HG02840 (cell line): Measurements from ENCODE around the gene CXXC5.

ENCODE experiments used
- ATAC-seq: cut with Tn5 transposase; IDR thresholded peaks from one replicate; pipeline ENCODE4 v1.9.1; 2021; ENCODE audit warnings: mild to moderate bottlenecking, moderate library complexity, moderate number of reproducible peaks; ENCODE audit not compliant: unreplicated experiment, low FRiP score

Gene CXXC5

DNA sequence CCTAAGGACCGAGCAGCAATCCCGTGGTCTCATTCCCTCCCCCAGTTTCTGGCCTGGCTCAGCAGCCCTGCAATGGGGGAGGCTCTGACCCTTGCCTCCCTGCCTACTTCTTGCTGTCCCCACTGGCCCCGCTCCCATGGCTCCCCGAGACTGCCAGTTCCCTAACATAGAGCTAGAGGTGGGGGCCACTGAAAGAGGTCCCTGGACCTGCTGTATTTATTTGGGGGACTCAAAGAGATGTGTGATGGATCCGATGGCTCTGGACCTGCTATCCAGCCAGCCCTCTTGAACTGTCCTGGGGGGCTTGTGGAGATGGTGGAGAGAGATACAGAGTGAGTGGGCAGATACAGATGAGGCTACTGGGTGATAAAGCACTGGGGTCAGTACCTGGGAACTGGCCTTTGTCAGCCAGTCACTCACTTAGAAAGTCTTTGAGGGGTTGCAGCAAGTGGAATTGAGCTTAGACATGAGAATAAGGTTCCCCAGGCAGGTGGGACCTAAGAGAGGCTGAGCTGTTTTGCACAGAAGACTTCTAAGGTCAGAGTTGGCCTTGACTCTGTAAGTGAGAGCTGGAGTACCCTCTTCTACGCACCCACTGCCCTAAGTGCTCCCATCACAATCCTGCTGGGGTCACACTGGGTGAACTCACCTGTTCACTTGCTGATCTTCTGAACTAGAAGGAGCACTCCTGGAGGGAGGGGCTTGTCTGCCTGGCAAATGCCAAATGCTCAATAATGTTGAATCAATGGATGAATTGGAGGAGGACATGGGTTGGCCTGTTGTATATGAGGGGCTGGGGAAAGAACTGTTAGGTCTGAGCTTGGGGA is 42.9 kb downstream of the CXXC5 start:
- ATAC-seq = no peak

DNA sequence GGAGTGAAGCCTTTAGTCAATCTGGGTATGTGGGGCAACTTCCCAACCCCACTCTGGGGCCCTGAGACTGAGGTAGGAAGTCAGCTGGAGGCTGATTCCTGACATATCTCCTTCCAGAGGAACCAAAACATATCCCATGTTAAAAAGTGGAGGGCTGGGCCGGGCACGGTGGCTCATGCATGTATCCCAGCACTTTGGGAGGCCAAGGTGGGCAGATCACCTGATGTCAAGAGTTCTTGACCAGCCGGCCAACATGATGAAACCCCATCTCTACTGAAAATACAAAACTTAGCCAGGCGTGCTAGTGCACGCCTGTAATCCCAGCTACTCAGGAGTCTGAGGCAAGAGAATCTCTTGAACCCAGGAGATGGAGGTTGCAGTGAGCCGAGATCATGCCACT is 44.0 kb downstream of the CXXC5 start:
- no peak for ATAC-seq

DNA sequence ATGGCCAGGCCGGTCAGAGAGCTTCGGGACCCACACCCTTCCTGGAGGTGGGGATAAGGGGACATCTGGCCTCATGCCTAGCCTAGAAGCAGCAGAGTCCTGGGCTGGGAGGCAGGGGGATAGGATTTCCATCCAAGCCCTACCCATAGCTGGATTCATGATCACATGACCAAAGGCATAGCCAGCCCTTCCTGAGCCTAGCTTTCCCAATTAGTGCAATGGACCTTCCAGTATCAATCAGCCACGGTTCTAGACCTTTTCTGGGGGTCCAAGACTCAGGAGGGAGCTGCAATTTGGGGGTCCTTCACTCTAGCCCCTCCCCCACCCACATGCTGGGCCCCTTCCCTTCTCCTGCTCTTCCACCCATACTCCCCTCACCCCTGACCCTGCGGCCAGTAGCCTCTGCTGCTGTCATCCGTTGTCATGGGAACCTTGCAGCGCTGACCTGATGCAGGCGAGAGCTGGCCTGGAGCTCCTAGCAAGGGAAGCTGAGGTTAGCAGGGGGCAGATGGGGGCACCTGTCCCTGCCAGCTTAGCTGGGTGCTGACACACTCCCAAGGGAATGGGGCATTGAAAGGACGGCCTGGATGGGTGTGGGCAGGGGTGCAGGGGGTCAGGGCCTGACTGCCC is 44.6 kb downstream of the CXXC5 start:
- ATAC-seq = no peak

DNA sequence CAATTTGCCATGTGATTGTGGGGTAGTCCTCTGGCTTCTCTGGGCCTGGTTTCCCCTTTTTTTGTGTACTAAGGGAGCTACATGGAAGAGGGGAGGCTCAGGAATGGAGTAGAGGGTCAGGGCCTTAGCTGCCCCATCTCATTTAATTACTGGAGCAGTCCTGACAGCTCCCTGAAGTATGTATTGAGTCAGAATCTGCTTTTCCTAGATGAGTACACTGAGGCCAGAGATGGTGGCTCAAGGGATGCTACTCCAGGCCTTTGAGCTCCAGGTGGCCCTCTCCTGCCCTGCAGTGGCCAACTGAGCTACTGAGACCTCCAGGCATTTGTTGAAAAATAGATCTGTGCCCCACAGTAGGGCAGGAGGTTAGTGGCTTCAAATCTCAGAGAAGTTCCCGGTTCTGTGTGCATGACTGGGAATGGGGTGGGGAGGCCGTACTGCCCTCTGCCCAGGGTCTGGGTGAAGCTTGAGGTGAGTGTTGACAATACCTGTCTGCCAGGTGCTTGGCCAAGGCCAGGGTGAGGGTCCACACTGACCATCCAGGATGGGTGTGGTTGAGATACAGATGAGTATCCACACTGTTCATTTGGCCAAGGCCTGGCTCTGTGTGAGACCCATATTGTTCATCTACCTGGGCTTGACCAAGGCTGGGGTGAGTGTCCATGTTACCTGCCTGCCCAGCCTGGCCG is 45.7 kb downstream of the CXXC5 start:
- no peak for ATAC-seq

DNA sequence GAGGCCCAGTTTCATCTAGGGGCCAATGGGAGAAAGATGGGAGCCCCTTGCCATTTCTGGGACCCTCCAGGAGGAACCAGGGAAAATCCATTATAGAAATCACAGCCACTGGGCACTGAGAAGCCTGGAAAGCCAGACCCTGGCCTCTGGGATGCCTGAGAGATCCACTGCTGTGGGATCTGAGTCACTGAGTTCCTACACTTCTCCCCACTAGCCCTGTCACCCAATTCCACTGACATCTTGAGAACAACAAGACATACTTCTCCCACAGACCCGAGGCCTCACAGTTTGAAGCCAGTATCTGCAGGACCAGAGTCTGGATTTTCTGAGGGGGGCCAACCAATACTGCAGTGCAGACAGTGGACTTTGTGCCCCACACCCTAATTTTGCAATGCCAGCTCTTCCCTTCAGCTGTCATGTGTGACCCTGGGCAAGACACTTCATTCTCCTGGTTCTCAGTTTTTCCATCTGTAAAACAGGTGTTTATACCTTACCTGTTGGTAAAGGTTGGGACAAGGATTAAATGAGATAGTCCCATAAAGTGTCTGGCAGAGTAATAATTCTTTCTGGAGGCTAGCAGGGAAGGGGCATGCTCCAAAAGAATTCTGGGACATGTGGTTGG is 46.5 kb downstream of the CXXC5 start:
- no peak for ATAC-seq

DNA sequence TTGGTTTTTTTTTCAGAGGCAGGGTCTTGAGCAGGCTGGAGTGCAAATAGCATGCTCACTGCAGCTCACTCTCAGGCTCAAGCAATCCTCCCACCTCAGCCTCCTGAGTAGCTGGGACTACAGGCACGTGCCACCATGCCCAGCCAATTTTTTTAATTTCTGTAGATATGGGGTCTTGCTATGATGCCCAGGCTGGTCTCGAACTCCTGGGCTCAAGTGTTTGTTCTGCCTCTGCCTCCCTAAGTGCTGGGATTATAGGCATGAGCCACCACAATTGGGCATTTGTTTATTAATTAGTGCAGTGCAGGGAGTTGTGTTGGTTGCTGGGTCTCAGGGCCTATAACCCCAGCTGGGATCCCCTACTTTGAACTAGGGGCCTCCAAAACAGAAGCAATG is 47.0 kb downstream of the CXXC5 start:
- ATAC-seq = no peak

DNA sequence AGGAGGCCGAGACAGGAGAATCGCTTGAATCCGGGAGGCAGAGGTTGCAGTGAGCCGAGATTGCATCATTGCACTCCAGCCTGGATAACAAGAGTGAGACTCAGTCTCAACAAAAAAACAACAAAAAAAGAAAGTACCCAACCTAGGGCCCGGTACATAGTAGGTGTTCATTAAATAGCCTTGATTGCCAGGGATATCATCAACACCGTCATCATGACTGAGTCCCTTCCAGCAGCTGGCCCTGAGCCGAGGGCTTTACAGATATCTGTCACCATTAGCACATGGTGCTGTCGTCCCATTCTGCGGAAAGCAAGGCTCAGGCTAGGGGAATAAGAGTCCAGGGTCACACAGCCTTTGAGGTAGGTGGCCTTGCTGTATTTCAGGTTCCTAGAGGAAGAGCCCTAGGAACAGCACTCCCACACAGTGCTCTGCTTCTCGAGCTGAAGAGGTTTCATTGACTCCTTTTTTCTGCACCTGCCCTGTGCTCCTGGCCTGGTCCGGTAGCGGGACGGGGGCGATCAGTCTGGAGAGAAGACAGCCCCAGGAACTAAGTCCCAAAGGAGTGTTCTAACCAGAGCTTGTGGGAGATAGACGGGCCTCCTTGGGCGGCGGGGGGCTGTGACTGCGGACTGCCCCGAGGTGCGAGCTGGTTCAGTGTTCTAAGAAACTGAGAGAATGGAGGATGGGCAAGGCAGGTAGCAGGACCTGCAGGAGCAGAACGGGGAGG is 48.2 kb downstream of the CXXC5 start:
- ATAC-seq = no peak

DNA sequence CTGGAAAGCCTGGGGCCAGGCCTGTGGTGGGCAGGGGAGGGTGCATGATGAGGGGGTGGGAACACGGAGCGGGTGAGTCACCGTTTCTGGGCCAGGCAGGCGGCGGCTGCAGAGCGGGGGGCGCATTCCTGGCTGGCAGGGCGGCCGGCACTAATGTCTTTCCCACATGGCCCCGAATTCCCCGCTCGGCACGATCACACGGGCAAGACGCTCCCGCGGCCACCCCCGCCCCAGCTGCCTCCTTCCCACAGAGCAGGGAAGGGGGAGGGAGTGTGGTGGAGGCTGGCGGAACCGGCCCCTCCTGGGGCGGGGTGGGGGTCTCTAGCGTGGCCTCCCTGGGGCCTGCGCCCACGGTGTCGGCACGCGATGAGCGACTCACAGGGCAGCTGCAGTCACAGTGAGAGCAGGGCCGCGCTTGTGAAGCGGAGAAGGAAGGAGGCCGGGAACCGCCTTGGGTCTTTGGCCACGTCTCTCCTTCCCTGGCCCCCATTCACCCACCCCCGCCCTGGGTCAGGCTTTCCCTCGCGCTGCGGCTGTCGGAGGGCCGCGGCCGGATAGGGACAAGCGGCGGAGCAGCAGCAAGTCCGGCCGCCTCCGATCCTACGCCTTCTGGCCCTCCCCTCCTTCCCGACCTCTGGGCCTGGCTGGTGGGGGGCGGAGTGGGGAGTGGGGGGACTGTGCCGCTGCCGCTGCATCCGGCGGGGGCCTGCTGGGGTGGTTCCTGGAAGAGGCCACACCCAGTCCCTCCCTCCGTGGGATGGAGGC is 48.9 kb downstream of the CXXC5 start:
- ATAC-seq = no peak

DNA sequence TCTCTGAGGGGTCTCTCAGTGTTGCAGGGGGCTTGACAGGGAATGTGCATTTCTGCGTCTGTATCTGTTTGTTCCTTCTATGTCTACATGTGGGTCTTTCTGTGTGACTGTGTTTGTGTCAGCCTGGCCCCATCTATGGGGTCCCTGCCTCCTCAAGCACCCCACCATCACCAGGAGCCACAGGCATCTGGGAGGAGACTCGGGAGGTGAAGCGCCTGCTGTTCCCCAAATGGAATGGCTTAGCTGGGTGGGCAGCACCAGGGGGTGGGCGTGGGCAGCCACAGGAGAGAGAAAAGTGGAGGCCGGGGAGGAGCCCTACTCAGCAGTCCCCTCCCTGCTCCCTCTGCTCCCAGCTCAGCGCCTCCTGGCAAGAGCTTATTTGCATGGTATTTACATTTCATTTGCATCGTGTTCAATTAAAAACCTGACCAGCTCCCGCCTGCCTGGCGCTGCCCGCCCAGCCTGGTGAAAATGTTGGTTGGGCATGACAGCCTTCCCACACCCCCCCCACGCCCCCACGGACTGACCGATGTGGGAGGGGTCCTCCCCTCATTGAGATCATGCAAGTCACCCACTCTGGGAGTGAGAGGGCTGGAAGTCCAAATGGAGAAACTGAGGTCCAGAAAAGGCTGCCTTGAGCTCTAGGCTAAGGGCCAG is 50.5 kb downstream of the CXXC5 start:
- ATAC-seq = no peak

DNA sequence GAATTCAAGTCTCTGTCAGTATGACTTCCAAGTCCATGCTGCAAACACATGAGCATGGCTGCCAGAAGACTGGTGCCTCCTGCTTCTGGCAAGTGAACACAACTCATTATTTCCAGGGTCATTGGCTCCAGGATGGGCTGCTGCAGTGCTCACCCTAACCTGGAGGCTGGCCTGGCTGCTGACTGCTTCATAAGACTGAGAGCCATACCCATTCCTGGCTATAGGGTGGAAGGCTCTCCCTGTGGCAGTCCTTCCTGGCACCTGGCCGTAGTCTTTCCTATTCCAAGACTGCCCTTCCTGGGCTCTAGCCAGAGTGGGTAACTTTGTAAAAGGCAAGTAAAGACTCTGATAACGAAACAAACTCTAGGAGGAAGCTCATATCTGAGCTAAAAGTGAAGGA is 51.2 kb downstream of the CXXC5 start:
- no peak for ATAC-seq

DNA sequence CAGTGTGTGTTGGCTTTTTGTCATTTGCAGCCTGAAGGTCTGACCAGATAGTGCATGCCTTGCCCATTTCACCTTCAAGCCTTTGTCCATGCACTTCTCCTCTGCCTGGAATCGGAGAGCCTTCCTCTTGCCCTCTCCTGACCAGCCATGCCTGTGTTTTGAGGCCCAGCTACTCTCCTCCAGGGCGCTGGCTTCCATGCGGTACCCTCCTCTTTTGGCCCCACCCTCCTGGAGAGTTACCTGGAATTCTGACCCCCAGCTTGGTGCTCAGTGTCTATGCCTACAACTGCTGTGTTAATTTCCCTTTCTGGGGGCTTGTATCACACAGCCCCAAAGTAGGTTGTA is 52.5 kb downstream of the CXXC5 start:
- no peak for ATAC-seq

DNA sequence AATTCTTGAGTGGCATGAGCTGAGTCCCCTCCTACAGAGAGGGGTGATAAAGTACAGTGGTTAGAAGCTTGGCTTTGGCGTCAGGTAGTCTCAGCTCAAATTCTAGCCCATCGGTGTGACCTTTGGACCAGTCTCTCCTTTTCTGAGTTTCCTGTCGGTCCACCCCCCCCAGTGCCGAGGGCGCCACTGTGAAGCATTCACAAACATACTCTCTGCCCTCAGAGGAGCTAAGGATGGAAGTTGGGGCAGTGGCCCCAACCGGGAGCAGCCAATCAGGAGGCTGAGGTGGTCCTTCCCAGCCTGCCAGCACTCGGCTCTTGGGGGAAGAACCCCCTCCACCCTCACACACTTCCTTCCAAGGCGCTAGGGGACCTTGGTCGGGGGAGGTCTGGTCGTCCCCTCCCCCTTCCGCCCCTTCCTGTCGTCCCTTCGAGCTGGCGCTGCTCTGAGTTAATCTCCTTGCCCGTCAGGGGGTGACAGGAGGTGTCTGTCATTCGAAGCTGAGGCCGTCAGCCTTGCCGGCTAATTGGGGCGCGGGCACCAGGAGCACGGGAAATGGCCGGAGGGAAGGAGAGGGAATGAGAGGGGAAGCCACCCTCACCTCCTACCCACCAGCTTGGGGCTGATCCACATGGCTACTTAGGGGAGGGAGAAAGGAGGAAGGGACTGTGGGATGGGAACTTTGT is 53.0 kb downstream of the CXXC5 start:
- no peak for ATAC-seq

DNA sequence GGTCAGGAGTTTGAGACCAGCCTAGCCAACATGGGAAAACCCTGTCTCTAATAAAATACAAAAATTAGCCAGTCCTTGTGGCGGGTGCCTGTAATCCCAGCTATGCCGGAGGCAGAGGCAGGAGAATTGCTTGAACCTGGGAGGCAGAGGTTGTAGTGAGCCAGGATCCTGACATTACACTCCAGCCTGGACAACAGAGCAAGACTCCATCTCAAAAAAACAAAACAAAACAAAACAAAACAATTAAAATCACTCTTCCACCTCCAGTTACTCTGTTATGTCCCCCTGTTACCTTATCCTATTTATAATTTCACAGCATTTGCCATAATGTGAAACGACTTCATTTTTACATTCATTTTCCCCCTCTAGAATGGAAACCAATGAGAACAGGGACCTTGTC is 54.4 kb downstream of the CXXC5 start:
- no peak for ATAC-seq

DNA sequence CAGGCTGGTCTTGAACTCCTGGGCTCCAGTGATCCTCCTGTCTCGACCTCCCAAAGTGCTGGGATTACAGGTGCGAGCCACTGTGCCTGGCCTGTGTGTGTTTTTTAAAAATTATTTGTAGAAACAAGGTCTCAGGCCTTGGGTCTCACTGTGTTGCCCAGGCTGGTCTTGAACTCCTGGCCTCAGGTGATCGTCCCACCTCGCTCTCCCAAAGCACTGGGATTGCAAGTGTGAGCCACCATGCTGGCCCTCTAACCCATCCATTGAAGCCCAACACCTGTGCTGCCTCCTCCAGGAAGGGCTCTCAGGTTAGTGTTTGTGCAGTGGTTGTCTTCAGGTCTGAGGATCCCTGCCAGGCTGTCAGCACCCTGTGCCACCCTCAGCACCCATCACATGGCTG is 56.6 kb downstream of the CXXC5 start:
- no peak for ATAC-seq

DNA sequence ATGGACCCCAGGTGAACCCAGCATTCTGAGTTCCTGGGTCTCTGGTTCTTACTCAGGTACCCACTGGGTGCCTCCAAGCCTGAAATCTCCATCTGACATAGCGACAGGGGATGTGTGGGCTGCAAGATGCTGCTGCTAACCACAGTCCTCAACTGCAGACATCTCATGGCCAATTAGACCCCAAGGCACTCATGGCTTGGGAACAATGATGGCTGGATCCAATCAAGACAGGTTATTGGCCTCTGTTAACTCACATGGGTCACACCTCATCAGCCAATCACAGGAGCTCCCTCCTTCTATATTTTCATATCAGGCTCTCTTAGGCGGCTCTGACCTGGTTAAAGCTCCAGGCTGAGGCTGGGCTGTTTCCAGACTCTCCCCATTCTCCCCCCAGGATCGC is 57.0 kb downstream of the CXXC5 start:
- no peak for ATAC-seq

DNA sequence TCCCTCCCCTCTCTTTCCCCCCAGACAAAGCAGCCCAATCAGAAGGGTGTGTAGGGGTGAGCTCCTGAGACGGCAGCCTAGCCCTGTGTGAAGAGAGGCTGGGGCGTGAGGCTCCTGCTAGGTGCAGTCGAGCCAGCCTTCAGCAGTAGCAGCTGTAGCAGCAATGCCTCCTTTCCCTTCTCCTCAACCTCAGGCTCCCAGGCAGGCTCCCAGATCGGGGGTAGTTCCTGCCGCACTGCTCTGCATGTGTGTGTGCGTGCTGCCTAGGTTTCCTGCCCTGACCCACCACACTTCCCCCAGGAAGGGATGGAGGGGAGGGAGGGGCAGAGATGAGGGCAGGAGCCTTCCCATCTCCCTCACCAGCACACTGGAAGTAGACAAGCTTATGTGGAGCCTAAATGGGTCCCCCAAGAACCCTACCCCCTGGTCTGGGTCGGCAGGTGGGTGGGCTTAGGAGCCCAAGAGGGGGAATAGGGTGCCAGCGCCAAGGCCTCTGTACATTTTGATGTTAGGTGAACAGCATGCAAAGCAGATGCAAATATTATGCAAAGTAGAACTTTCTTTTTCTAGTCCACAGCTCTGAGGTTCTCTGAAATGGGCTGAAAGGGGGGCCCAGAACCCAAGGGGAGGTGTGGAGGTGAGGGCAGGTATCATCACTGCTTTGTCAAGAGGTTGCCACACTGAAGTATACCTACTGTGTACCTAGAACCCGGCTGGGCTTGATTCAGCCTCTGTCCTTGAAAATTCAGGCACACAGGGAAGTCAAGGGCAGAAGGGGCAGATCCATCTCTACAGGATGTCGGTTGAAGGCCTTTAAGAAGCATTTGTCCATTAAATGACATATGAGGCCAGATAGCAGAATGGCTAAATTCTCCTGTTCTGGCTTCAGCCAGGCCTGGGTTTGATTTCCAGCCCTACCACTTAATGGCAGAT is 57.8 kb downstream of the CXXC5 start:
- no peak for ATAC-seq

DNA sequence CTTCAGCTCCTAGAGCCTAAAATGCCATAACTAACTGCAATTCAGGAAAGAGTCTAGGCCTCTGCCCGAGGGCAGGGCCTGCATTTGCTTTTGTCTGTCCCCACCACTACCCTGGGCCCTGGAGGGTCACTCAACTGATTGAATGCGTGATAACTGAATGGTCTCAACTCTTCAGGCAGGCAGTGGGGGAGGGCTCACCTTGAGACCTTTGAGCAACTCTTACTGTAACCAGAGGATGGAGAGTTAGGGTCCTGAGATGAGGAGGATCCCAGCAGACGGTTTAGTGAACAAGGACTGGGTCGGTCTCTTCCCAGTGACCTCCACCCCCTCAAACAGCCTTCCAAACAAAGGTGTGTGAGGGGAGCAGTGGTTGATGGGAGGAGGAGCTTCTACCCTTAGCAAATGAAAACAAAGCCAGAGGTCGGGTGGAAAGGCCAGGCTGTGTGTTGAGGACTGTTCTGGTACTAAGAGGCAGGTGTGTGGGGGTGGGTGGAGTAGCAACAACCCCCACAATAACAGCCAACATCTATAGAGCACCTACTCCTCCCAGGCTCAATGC is 59.4 kb downstream of the CXXC5 start:
- ATAC-seq = no peak
